SK-N-SH (cell line): ENCODE data around the gene SNHG17.

Experiments
- CHD2 ChIP-seq: fragments of 150-350 bp; IDR thresholded peaks from 2 replicates; pipeline ENCODE4 v1.6.1; 2018; ENCODE audit warnings: low read length; ENCODE audit not compliant: partially characterized antibody
- EP300 ChIP-seq, 2 experiments: IDR thresholded peaks; 2 replicates each; pipeline versions ENCODE4 v1.4.0 to v1.6.1; 2012; ENCODE audit warnings: borderline replicate concordance in 1 of 2, low read depth in 1 of 2, low read length in 1 of 2
- EZH2phosphoT487 ChIP-seq: fragments of 200-600 bp; sonication (generic); IDR thresholded peaks from 2 replicates; pipeline ENCODE4 v1.6.1; 2017; ENCODE audit warnings: low read depth, mixed run types, mild to moderate bottlenecking, antibody characterized with exemption, moderate library complexity, borderline replicate concordance
- FOSL2 ChIP-seq: IDR thresholded peaks from 2 replicates; pipeline ENCODE4 v1.4.0; 2012; ENCODE audit warnings: low read depth, mild to moderate bottlenecking, moderate library complexity, borderline replicate concordance
- FOXM1 ChIP-seq: IDR thresholded peaks from 2 replicates; pipeline ENCODE4 v1.4.0; 2012; ENCODE audit warnings: low read depth, mild to moderate bottlenecking
- GABPA ChIP-seq: IDR thresholded peaks from 2 replicates; pipeline ENCODE4 v1.4.0; 2012; ENCODE audit warnings: low read depth, mild to moderate bottlenecking
- JUND ChIP-seq: IDR thresholded peaks from 2 replicates; pipeline ENCODE4 v1.4.0; 2012
- MEF2A ChIP-seq: IDR thresholded peaks from 2 replicates; pipeline ENCODE4 v1.4.0; 2012; ENCODE audit warnings: low read depth, borderline replicate concordance
- POLR2AphosphoS5 ChIP-seq: IDR thresholded peaks from 2 replicates; pipeline ENCODE4 v1.6.1; 2012; ENCODE audit warnings: low read depth, low read length
- RXRA ChIP-seq: IDR thresholded peaks from 2 replicates; pipeline ENCODE4 v1.4.0; 2012; ENCODE audit warnings: low read depth, mild to moderate bottlenecking, borderline replicate concordance
- SMC3 ChIP-seq: IDR thresholded peaks from 2 replicates; pipeline ENCODE4 v1.6.1; 2012; ENCODE audit warnings: low read depth, low read length, improper control_type of control experiment
- TAF1 ChIP-seq: IDR thresholded peaks from 2 replicates; pipeline ENCODE4 v1.6.1; 2012; ENCODE audit warnings: low read depth, mild to moderate bottlenecking, low read length, moderate library complexity, borderline replicate concordance
- YY1 ChIP-seq: IDR thresholded peaks from 2 replicates; pipeline ENCODE4 v1.4.0; 2012; ENCODE audit warnings: low read depth, mild to moderate bottlenecking
- TF ChIP-seq, protein P1 (sequence below): fragments of 200-600 bp; sonication (generic); IDR thresholded peaks from 2 replicates; pipeline ENCODE4 v1.6.1; 2017; ENCODE audit warnings: antibody characterized with exemption, mild to moderate bottlenecking, moderate library complexity

DNA sequence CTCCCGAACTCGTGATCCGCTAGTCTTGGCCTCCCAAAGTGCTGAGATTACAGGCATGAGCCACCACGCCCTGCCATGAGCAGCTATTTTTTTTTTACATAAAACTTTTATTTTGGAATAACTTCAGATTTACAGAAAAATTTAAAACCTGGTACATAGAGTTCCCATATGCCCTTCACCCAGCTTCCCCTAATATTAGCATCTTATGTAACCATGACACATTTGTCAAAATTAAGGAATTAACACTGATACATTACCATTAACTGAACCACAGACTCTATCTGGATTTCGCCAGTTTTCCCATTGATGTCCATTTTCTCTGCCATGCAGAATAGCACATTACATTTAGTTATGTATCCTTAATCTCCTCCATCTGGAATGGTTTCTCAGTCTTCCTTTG lies 23.2 kb upstream of the SNHG17 start:
- TF ChIP-seq, protein P1, sequence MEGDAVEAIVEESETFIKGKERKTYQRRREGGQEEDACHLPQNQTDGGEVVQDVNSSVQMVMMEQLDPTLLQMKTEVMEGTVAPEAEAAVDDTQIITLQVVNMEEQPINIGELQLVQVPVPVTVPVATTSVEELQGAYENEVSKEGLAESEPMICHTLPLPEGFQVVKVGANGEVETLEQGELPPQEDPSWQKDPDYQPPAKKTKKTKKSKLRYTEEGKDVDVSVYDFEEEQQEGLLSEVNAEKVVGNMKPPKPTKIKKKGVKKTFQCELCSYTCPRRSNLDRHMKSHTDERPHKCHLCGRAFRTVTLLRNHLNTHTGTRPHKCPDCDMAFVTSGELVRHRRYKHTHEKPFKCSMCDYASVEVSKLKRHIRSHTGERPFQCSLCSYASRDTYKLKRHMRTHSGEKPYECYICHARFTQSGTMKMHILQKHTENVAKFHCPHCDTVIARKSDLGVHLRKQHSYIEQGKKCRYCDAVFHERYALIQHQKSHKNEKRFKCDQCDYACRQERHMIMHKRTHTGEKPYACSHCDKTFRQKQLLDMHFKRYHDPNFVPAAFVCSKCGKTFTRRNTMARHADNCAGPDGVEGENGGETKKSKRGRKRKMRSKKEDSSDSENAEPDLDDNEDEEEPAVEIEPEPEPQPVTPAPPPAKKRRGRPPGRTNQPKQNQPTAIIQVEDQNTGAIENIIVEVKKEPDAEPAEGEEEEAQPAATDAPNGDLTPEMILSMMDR: no peak
- no peak for TF ChIP-seq EZH2phosphoT487
- no peak for TF ChIP-seq EP300 (IDR thresholded peaks at IDR 0.05; ENCODE audit: borderline replicate concordance in 1 of 2, low read depth in 1 of 2, low read length in 1 of 2)
- TF ChIP-seq MEF2A: no peak
- no peak for TF ChIP-seq TAF1
- no peak for TF ChIP-seq JUND
- no peak for TF ChIP-seq GABPA
- no peak for TF ChIP-seq CHD2
- no peak for TF ChIP-seq FOSL2
- no peak for TF ChIP-seq RXRA
- TF ChIP-seq SMC3: no peak
- TF ChIP-seq POLR2AphosphoS5: no peak
- TF ChIP-seq YY1: no peak
- TF ChIP-seq FOXM1: no peak
